Measurements from ENCODE around the gene AOPEP. TPM values are rescaled to one million over a fixed set of nuclear protein-coding genes. Genes with fewer than 3 reads are reported as not detected.

The AOPEP gene
- total RNA-seq, 2 donors from 2014 or later, result 5.5 to 13.0 TPM

GRCh38 chr9:95090871-95091577 lies 364.5 kb downstream of the AOPEP start:
- H3K36me3 Mint-ChIP-seq, result no peaks in the 10 kb centered on the region

GRCh38 chr9:95091601-95092261 lies 365.2 kb downstream of the AOPEP start:
- no peak for ATAC-seq
- H3K36me3 Mint-ChIP-seq, result no peaks in the 10 kb centered on the region
- H3K27ac Mint-ChIP-seq, result peak overlapping the region in 1 of 2 donors; percentile 71
- no peaks in the 10 kb centered on the region for H3K9me3 Mint-ChIP-seq
- no peak for DNase-seq (ENCODE audit: low spot score in 2 of 2)

More at GRCh38 chr9:95090871-95091577, 364.5 kb downstream of the AOPEP start:
- no peak for ATAC-seq
- no peak for DNase-seq (ENCODE audit: low spot score in 2 of 2)
- Mint-ChIP-seq H3K27ac (peak overlapping the region in 1 of 2 donors; percentile 71), H3K9me3 (no peaks in the 10 kb centered on the region)

- ATAC-seq (peak in 1 of 2 donors; percentile 47), DNase-seq (ENCODE audit: low spot score in 2 of 2) (no peak)
- Mint-ChIP-seq H3K9me3 (no peaks in the 10 kb centered on the region), H3K27ac (peak overlapping the region in 1 of 2 donors; percentile 1), H3K36me3 (no peaks in the 10 kb centered on the region)
Observed at GRCh38 chr9:95092262-95093072, 366.0 kb downstream of the AOPEP start.

- no peak for ATAC-seq
- DNase-seq (ENCODE audit: low spot score in 2 of 2), result no peak
- Mint-ChIP-seq H3K27ac (no peak overlapping the region), H3K36me3 (no peaks in the 10 kb centered on the region), H3K9me3 (no peaks in the 10 kb centered on the region)
Observed at GRCh38 chr9:95093586-95093985, 367.1 kb downstream of the AOPEP start.

- Mint-ChIP-seq H3K27ac (no peak overlapping the region), H3K36me3 (no peaks in the 10 kb centered on the region), H3K9me3 (no peaks in the 10 kb centered on the region)
- no peak for ATAC-seq
- no peak for DNase-seq (ENCODE audit: low spot score in 2 of 2)
Observed at GRCh38 chr9:95094002-95094401, 367.5 kb downstream of the AOPEP start.

DNA sequence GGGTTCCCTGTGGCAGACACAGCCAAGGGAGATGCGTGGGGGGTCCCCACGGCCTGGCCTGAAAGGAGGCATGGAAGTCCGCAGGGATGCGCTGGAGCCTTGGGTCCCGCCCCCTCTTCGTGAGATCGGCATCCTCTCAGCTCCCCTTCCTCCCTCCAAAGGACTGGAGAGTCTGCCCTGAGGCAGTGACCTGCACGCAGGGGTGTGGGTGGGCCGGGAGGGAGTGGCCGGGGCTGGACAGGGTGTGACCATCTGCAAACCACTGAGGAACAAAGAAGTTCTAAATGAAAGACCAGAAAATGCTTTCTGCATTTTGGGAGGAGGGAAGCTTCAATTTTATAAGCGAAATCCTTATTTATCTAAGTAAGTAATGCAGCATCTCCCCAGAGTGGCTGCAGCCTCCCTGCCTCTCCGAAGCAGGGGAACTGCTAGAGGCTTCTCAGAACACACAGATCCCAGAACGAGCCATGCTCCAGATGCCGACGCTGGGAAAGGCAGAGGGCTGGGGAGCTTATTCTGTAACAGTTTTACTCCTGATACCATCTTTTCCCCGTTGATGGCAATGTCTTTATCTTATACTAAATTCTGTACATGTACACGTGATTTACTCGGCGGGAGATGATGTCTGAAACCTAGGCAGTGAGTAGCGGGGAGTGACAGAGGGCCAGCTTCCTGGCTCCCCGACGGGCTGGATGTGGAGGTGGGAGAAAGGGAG lies 369.3 kb downstream of the AOPEP start:
- Mint-ChIP-seq H3K36me3 (no peaks in the 10 kb centered on the region), H3K9me3 (no peaks in the 10 kb centered on the region), H3K27ac (no peak overlapping the region)
- no peak for ATAC-seq
- DNase-seq (ENCODE audit: low spot score in 2 of 2), result no peak

DNA sequence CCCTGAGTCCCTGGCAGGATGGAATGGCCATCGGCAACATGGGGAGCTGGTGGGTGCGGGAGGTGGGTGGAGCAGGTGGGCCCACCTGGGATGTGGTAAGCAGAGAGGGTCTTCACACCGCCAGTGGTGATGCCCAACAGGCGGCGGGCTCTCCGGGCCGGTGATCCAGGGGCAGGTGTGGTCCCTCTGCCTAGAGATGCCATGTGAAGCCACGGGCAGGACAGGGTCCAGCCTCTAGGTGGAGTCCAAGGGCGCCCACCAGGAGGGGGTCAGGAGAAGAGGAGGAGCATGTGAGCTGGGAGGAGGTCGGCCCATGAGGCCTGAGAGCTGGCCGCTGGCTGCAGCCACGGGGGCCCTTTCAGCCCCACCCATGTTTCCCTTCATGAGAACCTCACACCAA lies 369.9 kb downstream of the AOPEP start:
- no peak for ATAC-seq
- Mint-ChIP-seq H3K27ac (no peak overlapping the region), H3K36me3 (no peaks in the 10 kb centered on the region)

DNA sequence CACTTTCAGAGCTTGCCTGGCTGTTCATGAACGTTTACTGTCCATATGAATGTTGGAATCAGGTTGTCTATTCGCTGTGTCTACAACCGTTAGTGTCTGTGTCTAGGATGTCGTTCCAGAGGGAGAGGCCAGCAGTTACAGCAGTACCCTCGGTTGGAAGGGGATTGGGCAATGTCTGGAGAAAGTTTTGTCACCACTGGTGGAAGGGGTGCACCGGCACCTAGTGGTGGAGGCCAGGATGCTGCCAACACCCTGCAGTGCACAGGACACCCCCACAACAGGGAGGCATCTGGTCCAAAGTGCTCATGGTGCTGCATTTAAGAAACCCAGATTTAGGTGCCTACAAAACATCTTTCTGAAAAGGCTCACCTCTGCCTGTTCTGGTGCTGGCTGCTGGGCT lies 370.3 kb downstream of the AOPEP start:
- Mint-ChIP-seq H3K36me3 (no peaks in the 10 kb centered on the region), H3K27ac (no peak overlapping the region), H3K9me3 (no peaks in the 10 kb centered on the region)
- DNase-seq (ENCODE audit: low spot score in 2 of 2), result no peak
- no peak for ATAC-seq

More for the DNA sequence above, 369.9 kb downstream of the AOPEP start:
- DNase-seq (ENCODE audit: low spot score in 2 of 2), result no peak
- no peaks in the 10 kb centered on the region for H3K9me3 Mint-ChIP-seq

DNA sequence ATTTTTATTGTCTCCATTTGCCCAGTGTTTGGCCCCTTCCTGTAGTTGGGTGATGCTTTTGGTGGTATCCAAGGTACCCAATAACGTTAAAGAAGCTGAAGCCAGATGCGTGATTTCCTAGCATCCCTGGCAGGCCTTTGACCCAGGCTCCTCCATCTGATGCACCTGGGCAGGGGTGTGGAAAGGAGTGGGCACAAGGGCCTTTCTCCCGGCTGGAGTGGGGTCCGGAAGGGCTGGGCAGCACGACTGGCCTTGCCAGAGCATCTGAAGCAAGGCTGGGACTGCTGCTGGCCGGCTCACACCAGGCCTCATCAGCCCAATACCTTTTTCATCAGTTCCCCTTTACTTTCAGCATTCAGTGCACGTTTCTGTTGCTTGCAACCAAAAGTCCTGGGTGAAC lies 370.8 kb downstream of the AOPEP start:
- H3K36me3 Mint-ChIP-seq, result no peaks in the 10 kb centered on the region
- peak overlapping the region in 1 of 2 donors; percentile 36 for H3K27ac Mint-ChIP-seq
- ATAC-seq (no peak), DNase-seq (ENCODE audit: low spot score in 2 of 2) (no peak)
- H3K9me3 Mint-ChIP-seq, result no peaks in the 10 kb centered on the region

DNA sequence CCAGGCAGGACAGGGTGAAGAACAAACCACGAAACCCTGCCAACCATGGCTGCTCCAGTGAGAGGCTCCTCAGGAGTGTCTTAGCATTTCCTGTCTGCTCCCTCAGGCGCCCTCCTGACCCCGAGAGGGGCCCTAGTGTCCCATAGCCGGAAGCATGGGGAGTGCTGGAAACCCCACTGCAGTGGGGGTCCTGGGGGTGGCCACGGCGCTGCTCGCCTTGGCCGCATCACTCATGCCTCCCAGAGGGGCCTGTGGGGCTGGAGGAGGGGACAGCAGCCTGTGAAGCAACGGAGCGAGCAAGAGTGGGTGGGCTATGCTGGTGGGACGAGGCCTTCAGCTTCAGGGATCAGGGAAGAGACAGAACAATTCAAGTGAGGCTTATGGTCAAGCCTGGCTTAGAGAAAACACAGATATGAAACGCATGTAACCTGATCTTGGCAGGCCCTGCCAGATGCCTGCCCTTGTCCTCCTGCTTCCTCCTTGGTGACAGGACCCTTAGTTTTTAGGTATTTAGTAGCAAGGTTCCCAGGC lies 372.0 kb downstream of the AOPEP start:
- DNase-seq (ENCODE audit: low spot score in 2 of 2) (no peak), ATAC-seq (no peak)
- no peaks in the 10 kb centered on the region for H3K9me3 Mint-ChIP-seq
- H3K36me3 Mint-ChIP-seq, result no peaks in the 10 kb centered on the region
- peak overlapping the region in 1 of 2 donors; percentile 28 for H3K27ac Mint-ChIP-seq

- ATAC-seq (no peak), DNase-seq (ENCODE audit: low spot score in 2 of 2) (no peak)
- Mint-ChIP-seq H3K9me3 (no peaks in the 10 kb centered on the region), H3K36me3 (no peaks in the 10 kb centered on the region), H3K27ac (peak overlapping the region in 1 of 2 donors; percentile 22)
Observed at GRCh38 chr9:95099321-95100070, 373.0 kb downstream of the AOPEP start.

GRCh38 chr9:95100071-95100627 lies 373.6 kb downstream of the AOPEP start:
- Mint-ChIP-seq H3K27ac (no peak overlapping the region), H3K36me3 (no peaks in the 10 kb centered on the region), H3K9me3 (no peaks in the 10 kb centered on the region)
- DNase-seq (ENCODE audit: low spot score in 2 of 2) (no peak), ATAC-seq (no peak)

- Mint-ChIP-seq H3K27ac (no peak overlapping the region), H3K36me3 (no peaks in the 10 kb centered on the region), H3K9me3 (no peaks in the 10 kb centered on the region)
- ATAC-seq, result no peak
- no peak for DNase-seq (ENCODE audit: low spot score in 2 of 2)
Observed at GRCh38 chr9:95101326-95101725, 374.8 kb downstream of the AOPEP start.

- DNase-seq (ENCODE audit: low spot score in 2 of 2), result no peak
- Mint-ChIP-seq H3K36me3 (peaks cover 0 to 3% of the 10 kb centered on the region in 2 donors), H3K27ac (no peak overlapping the region), H3K9me3 (no peaks in the 10 kb centered on the region)
- ATAC-seq, result no peak
Observed at GRCh38 chr9:95102001-95102433, 375.5 kb downstream of the AOPEP start.

DNA sequence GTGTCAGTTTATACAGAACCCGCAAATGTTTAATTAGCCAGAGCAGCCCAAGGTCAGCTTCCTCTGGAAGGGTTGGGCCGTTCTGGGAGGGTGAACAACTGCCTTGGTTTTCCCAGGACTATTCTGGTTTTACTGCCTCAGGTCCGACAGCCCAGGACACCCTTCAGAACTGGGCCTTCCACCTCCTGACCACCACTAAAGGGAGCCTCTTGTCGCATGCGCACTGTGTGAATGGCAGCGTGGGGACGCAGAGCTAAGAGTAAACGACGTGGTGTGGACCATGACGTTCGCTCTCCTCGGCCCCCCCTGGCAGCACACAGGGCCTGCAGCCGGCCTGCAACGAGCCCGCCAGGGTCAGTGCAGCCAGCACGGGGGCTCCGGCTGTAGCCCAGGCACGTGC lies 376.1 kb downstream of the AOPEP start:
- Mint-ChIP-seq H3K36me3 (peaks cover 0 to 4% of the 10 kb centered on the region in 2 donors), H3K27ac (no peak overlapping the region), H3K9me3 (no peaks in the 10 kb centered on the region)
- no peak for ATAC-seq
- DNase-seq (ENCODE audit: low spot score in 2 of 2), result no peak

All from activated naive CD4-positive, alpha-beta T cell treated with anti-CD3 and anti-CD28 coated beads, Interleukin-2, amount 50 U/mL, for 72 hours (primary cell).